Suprapubic skin (tissue), 4 donors: ENCODE data around the gene MARK1.

ENCODE experiments used
- CTCF ChIP-seq, 2 donors: fragments of 200-600 bp in 1 of 2; fragments of 450-650 bp in 1 of 2; sonication (generic) in 1 of 2; IDR thresholded peaks; one replicate each; pipeline ENCODE4 v1.5.1; 2016 to 2019; ENCODE audit warnings: antibody characterized with exemption in 2 of 2, mild to moderate bottlenecking in 1 of 2, moderate library complexity in 1 of 2
- EP300 ChIP-seq: sonication (generic); formaldehyde crosslinking; IDR thresholded peaks from one replicate; pipeline ENCODE4 v1.6.1; 2017; ENCODE audit warnings: antibody characterized with exemption
- POLR2A ChIP-seq, 2 donors: fragments of 450-650 bp; IDR thresholded peaks; one replicate each; pipeline ENCODE4 v1.6.1; 2017; ENCODE audit warnings: antibody characterized with exemption in 2 of 2, mild to moderate bottlenecking in 2 of 2, moderate library complexity in 2 of 2
- POLR2AphosphoS5 ChIP-seq, 3 donors: sonication (generic); formaldehyde crosslinking; IDR thresholded peaks; one replicate each; pipeline ENCODE4 v1.6.1; 2017; ENCODE audit warnings: antibody characterized with exemption in 3 of 3

- no peak for TF ChIP-seq CTCF (IDR thresholded peaks at IDR 0.05)
- no peak for TF ChIP-seq POLR2A (IDR thresholded peaks at IDR 0.05)
- TF ChIP-seq POLR2AphosphoS5 (IDR thresholded peaks at IDR 0.05) = no peak
- no peak for TF ChIP-seq EP300
These were observed 168.9 kb downstream of the MARK1 start for GRCh38 chr1:220696863-220697231.
